ENCODE data around the gene EIF2B2.

Gene EIF2B2

GRCh38 chr14:75042035-75042434, 39.3 kb downstream of the EIF2B2 start:
- no peak for DNase-seq (ENCODE audit: extremely low spot score)
- CTCF ChIA-PET, result no interaction called here
- TF ChIP-seq L3MBTL2 (conservative IDR thresholded peaks at IDR 0.05) (no peak), SP1 (IDR thresholded peaks at IDR 0.05) (no peak), CTBP1 (IDR thresholded peaks at IDR 0.05; ENCODE audit: borderline replicate concordance) (no peak), ZNF384 (IDR thresholded peaks at IDR 0.05) (no peak), LEF1 (IDR thresholded peaks at IDR 0.05; ENCODE audit: borderline replicate concordance) (no peak), TARDBP (IDR thresholded peaks at IDR 0.05) (no peak), ARNT (IDR thresholded peaks at IDR 0.05) (no peak), ELF4 (IDR thresholded peaks at IDR 0.05) (no peak)
- POLR2A ChIA-PET, result interaction anchor here (0.9 kb wide), 1 partner anchor 22 kb away, joined by 4 read pairs; the partner anchor contains the start of gene ACYP1

- ChIA-PET CTCF (no interaction called here), POLR2A (interaction anchor here (1.3 kb wide), 1 partner anchor 19 kb away, joined by 5 read pairs; the partner anchor contains the start of gene ACYP1)
- no peak for TF ChIP-seq ELF4 (IDR thresholded peaks at IDR 0.05)
- TF ChIP-seq ARNT (IDR thresholded peaks at IDR 0.05), result no peak
- no peak for TF ChIP-seq FOXM1 (IDR thresholded peaks at IDR 0.05; ENCODE audit: borderline replicate concordance)
- TF ChIP-seq LEF1 (IDR thresholded peaks at IDR 0.05; ENCODE audit: borderline replicate concordance), result no peak
- no peak for TF ChIP-seq SP1 (IDR thresholded peaks at IDR 0.05)
- TF ChIP-seq ZNF384 (IDR thresholded peaks at IDR 0.05), result no peak
- TF ChIP-seq SUZ12 (IDR thresholded peaks at IDR 0.05), result no peak
- TF ChIP-seq CTBP1 (IDR thresholded peaks at IDR 0.05; ENCODE audit: borderline replicate concordance), result no peak
- TF ChIP-seq PKNOX1 (IDR thresholded peaks at IDR 0.05), result no peak
- no peak for TF ChIP-seq FOXK2 (IDR thresholded peaks at IDR 0.05)
- no peak for TF ChIP-seq FOXA1 (IDR thresholded peaks at IDR 0.05)
- no peak for TF ChIP-seq NFRKB (IDR thresholded peaks at IDR 0.05)
- TF ChIP-seq HDGF (IDR thresholded peaks at IDR 0.05; ENCODE audit: borderline replicate concordance), result no peak
- TF ChIP-seq BHLHE40 (IDR thresholded peaks at IDR 0.05; ENCODE audit: borderline replicate concordance), result no peak
- no peak for TF ChIP-seq L3MBTL2 (conservative IDR thresholded peaks at IDR 0.05)
- no peak for TF ChIP-seq TARDBP (IDR thresholded peaks at IDR 0.05)
- no peak for DNase-seq (ENCODE audit: extremely low spot score)
Observed at GRCh38 chr14:75044322-75044721, 41.6 kb downstream of the EIF2B2 start.

- ChIA-PET POLR2A (interaction anchor here (1.3 kb wide), 1 partner anchor 19 kb away, joined by 5 read pairs; the partner anchor contains the start of gene ACYP1), CTCF (no interaction called here)
- TF ChIP-seq FOXA1 (IDR thresholded peaks at IDR 0.05), result no peak
- no peak for TF ChIP-seq SUZ12 (IDR thresholded peaks at IDR 0.05)
- TF ChIP-seq FOXK2 (IDR thresholded peaks at IDR 0.05), result no peak
- TF ChIP-seq CTBP1 (IDR thresholded peaks at IDR 0.05; ENCODE audit: borderline replicate concordance), result no peak
- TF ChIP-seq L3MBTL2 (conservative IDR thresholded peaks at IDR 0.05), result no peak
- TF ChIP-seq NFRKB (IDR thresholded peaks at IDR 0.05), result no peak
- TF ChIP-seq FOXM1 (IDR thresholded peaks at IDR 0.05; ENCODE audit: borderline replicate concordance), result no peak
- no peak for TF ChIP-seq ELF4 (IDR thresholded peaks at IDR 0.05)
- no peak for TF ChIP-seq PKNOX1 (IDR thresholded peaks at IDR 0.05)
- TF ChIP-seq BHLHE40 (IDR thresholded peaks at IDR 0.05; ENCODE audit: borderline replicate concordance), result no peak
- no peak for TF ChIP-seq LEF1 (IDR thresholded peaks at IDR 0.05; ENCODE audit: borderline replicate concordance)
- TF ChIP-seq HDGF (IDR thresholded peaks at IDR 0.05; ENCODE audit: borderline replicate concordance), result no peak
- TF ChIP-seq TARDBP (IDR thresholded peaks at IDR 0.05), result no peak
- no peak for TF ChIP-seq ARNT (IDR thresholded peaks at IDR 0.05)
- no peak for TF ChIP-seq ZNF384 (IDR thresholded peaks at IDR 0.05)
- no peak for TF ChIP-seq SP1 (IDR thresholded peaks at IDR 0.05)
- DNase-seq (ENCODE audit: extremely low spot score), result no peak
Observed at GRCh38 chr14:75044752-75045151, 42.0 kb downstream of the EIF2B2 start.

- POLR2A ChIA-PET, result no interaction called here
- no peak for DNase-seq (ENCODE audit: extremely low spot score)
- TF ChIP-seq PKNOX1 (IDR thresholded peaks at IDR 0.05), result no peak
- TF ChIP-seq HDGF (IDR thresholded peaks at IDR 0.05; ENCODE audit: borderline replicate concordance), result no peak
- no peak for TF ChIP-seq TARDBP (IDR thresholded peaks at IDR 0.05)
- TF ChIP-seq FOXA1 (IDR thresholded peaks at IDR 0.05), result no peak
- TF ChIP-seq L3MBTL2 (conservative IDR thresholded peaks at IDR 0.05), result no peak
- no peak for TF ChIP-seq CTBP1 (IDR thresholded peaks at IDR 0.05; ENCODE audit: borderline replicate concordance)
- no peak for TF ChIP-seq SUZ12 (IDR thresholded peaks at IDR 0.05)
- no peak for TF ChIP-seq NFRKB (IDR thresholded peaks at IDR 0.05)
- TF ChIP-seq ARNT (IDR thresholded peaks at IDR 0.05), result no peak
- no peak for TF ChIP-seq LEF1 (IDR thresholded peaks at IDR 0.05; ENCODE audit: borderline replicate concordance)
- CTCF ChIA-PET, result no interaction called here
Observed at GRCh38 chr14:75046275-75046674, 43.6 kb downstream of the EIF2B2 start.

- ChIA-PET CTCF (no interaction called here), POLR2A (no interaction called here)
- TF ChIP-seq CTBP1 (IDR thresholded peaks at IDR 0.05; ENCODE audit: borderline replicate concordance) (no peak), LEF1 (IDR thresholded peaks at IDR 0.05; ENCODE audit: borderline replicate concordance) (no peak), NFRKB (IDR thresholded peaks at IDR 0.05) (no peak), SP1 (IDR thresholded peaks at IDR 0.05) (no peak), ZNF384 (IDR thresholded peaks at IDR 0.05) (no peak), FOXK2 (IDR thresholded peaks at IDR 0.05) (no peak), PKNOX1 (IDR thresholded peaks at IDR 0.05) (no peak), BHLHE40 (IDR thresholded peaks at IDR 0.05; ENCODE audit: borderline replicate concordance) (no peak), L3MBTL2 (conservative IDR thresholded peaks at IDR 0.05) (no peak)
- DNase-seq (ENCODE audit: extremely low spot score), result no peak
Observed at GRCh38 chr14:75046899-75047298, 44.2 kb downstream of the EIF2B2 start.
